Astrocyte of the spinal cord (primary cell): ENCODE results near the gene C19orf53.

Experiments used
- DNase-seq: peaks from one replicate; pipeline ENCODE4 v3.0.0; 2011; ENCODE audit warnings: low read depth, low spot score
- H3K4me3 ChIP-seq: 2 replicates; pipeline ENCODE4 v1.5.1; 2011; ENCODE audit warnings: low read depth, mild to moderate bottlenecking, low read length, moderate library complexity
- in situ Hi-C: cut with HindIII; loops from 2 replicates; pipeline ENCODE4 v1.10.0; 2017; ENCODE audit warnings: low sequenced_read_pairs
- TF ChIP-seq, protein P1 (sequence below): IDR thresholded peaks from 2 replicates; pipeline ENCODE4 v1.5.1; 2012; ENCODE audit warnings: low read depth, mild to moderate bottlenecking, low read length, inconsistent platforms

The C19orf53 gene

DNA sequence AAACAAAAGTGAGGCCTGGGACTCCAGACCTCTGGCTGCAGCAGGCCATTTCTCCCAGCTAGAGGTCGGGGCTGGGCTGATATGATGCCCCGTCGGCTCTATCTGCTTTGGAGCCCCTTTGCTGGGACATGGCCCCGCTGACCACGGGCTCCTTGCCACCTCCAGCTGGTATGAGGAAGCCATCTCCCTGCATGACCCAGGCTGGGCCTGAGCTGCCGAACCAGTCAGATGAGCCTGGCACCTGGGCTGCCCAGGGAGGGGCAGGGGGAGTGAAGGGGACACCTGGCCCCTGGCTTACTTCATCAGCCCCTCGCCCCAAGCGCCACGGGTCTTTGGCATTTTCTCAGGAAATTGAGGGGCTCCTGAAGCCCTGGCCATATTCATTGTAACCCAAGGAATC lies 28.8 kb downstream of the C19orf53 start:
- TF ChIP-seq, protein P1, sequence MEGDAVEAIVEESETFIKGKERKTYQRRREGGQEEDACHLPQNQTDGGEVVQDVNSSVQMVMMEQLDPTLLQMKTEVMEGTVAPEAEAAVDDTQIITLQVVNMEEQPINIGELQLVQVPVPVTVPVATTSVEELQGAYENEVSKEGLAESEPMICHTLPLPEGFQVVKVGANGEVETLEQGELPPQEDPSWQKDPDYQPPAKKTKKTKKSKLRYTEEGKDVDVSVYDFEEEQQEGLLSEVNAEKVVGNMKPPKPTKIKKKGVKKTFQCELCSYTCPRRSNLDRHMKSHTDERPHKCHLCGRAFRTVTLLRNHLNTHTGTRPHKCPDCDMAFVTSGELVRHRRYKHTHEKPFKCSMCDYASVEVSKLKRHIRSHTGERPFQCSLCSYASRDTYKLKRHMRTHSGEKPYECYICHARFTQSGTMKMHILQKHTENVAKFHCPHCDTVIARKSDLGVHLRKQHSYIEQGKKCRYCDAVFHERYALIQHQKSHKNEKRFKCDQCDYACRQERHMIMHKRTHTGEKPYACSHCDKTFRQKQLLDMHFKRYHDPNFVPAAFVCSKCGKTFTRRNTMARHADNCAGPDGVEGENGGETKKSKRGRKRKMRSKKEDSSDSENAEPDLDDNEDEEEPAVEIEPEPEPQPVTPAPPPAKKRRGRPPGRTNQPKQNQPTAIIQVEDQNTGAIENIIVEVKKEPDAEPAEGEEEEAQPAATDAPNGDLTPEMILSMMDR, result no peak
- in situ Hi-C loops, result no loop called here
- no peak overlapping the region for H3K4me3 ChIP-seq
- DNase-seq, result no peak

DNA sequence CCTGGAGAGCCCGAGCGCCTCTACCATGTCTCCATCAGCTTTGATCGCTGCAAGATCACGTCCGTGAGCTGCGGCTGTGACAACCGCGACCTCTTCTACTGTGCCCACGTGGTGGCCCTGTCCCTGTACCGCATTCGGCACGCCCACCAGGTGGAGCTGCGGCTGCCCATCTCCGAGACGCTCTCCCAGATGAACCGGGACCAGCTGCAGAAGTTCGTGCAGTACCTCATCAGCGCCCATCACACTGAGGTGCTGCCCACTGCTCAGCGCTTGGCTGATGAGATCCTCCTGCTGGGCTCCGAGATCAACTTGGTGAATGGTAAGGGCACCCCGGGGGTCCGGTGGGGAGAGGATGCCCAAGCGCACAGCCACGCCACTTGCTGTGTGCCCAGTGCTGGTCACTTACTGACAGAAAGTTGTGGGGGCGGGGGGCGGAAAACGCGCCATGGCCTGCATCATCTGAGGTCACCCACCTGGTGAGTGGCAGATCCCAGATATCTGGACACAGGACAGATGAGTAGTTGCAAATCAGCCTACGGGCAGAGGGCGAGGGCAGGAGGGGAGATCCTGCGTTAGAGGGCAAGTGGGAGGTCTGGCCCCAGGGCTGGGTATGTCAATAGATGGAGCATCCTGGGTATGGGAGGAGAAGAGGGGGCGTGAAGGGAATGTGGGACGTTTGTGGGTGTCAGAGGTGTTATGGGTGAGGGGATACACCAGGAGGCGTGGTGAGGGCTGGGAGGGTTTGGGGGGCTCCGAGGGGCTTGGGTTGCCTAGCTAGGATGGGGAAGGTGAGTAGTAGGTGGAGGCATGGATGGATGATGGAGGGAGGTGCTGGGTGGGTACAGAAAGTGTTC lies 30.8 kb downstream of the C19orf53 start:
- in situ Hi-C loops, result no loop called here
- TF ChIP-seq, protein P1, result peak; percentile 31
- no peak overlapping the region for H3K4me3 ChIP-seq
- no peak for DNase-seq

DNA sequence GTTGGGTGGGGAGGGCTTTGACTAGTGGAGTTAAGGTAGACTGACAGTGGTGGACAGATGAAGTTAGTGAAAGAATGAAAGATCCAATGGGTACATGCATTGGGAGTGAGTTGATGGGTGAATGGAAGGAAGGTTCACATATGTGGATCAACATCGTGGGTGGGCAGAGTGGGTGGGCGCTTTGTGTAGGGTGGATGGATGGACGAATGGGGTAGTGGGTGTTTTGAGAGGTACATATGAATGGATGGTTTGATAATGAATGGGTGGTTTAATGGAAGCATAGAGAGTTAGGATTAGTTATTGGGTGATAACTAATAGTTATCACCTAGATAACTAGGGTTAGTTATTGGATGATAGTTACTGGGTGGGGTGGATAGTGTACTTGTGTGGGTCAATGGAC lies 32.5 kb downstream of the C19orf53 start:
- in situ Hi-C loops, result no loop called here
- DNase-seq, result no peak
- no peak overlapping the region for H3K4me3 ChIP-seq
- TF ChIP-seq, protein P1, result no peak

DNA sequence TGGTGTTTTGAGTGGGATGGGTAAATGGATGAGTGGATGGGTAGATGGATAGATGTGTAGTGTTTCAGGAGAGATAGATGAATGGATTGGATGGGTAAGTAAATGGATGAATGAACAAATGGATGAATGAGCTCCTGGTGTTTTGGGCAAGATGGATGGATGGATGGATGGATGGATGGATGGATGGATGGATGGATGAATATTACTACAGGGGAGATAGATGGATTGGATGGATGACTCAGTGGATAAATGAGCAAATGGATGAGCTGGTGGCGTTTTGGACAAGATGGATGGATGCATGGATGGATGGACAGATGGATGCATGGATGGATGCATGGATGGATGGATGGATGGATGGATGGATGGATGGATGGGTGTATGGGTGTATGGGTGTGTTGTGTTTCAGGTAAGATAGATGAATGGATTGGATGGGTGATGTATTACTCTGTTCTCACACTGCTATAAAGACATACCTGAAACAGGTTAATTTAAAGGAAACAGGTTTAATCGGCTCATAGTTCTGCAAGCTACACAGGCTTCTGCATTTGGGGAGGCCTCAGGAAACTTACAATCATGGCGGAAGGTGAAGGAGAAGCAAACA lies 33.3 kb downstream of the C19orf53 start:
- in situ Hi-C loops, result no loop called here
- no peak overlapping the region for H3K4me3 ChIP-seq
- TF ChIP-seq, protein P1, result no peak
- no peak for DNase-seq

DNA sequence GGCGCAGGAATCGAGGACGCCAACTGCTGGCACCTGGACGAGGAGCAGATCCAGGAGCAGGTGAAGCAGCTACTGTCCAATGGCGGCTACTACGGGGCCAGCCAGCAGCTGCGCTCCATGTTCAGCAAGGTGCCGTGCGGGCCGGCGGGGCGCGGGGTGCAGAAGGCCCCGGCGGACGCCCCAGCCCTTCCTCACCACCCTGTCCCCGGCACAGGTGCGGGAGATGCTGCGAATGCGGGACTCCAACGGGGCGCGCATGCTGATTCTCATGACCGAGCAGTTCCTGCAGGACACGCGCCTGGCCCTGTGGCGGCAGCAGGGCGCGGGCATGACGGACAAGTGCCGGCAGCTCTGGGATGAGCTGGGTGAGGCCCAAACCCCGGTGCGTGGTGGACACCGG lies 34.6 kb downstream of the C19orf53 start:
- in situ Hi-C loops, result no loop called here
- no peak for DNase-seq
- H3K4me3 ChIP-seq, result no peak overlapping the region
- TF ChIP-seq, protein P1, result no peak

DNA sequence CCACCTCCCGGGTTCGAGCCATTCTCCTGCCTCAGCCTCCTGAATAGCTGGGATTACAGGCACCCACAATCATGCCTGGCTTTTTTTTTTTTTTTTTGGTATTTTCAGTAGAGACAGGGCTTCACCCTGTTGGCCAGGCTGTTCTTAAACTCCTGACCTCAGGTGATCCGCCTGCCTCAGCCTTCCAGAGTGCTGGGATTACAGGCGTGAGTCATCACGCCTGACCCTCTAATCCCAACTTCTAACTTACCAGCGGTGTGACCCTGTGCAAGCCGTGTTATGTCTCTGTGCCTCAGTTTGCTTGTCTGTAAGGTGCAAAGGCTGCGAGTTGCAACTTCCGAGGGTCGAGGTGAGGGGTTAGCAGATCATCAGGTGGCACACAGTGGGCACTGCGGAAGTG lies 38.3 kb downstream of the C19orf53 start:
- DNase-seq, result no peak
- H3K4me3 ChIP-seq, result no peak overlapping the region
- in situ Hi-C loops, result no loop called here
- TF ChIP-seq, protein P1, result no peak
